GM19372 (cell line): ENCODE results near the gene LMBR1.
"Not testable (repeated sequence)": the region's sequence is repeated elsewhere in the genome, so short reads cannot be mapped to it uniquely, and the experiment has no call there.

ENCODE experiments used
- ATAC-seq: cut with Tn5 transposase; IDR thresholded peaks from one replicate; pipeline ENCODE4 v1.9.1; 2021; ENCODE audit warnings: mild to moderate bottlenecking, low read depth, moderate library complexity; ENCODE audit not compliant: unreplicated experiment

Gene LMBR1

GRCh38 chr7:156892821-156893706 is at the start of gene LMBR1:
Gene LMBR1 (minus strand): TSS chr7:156893183. CDS start chr7:156892993, 190 bp downstream.
- ATAC-seq = peak; percentile 75

- ATAC-seq = no peak
Observed at GRCh38 chr7:156942708-156943090, 49.7 kb upstream of the LMBR1 start.

GRCh38 chr7:156941393-156942182 is 48.6 kb upstream of the LMBR1 start:
- ATAC-seq = no peak

- ATAC-seq = no peak
Observed at GRCh38 chr7:156940421-156941122, 47.6 kb upstream of the LMBR1 start.

GRCh38 chr7:156936766-156937165 is 43.8 kb upstream of the LMBR1 start:
- not testable (repeated sequence) for ATAC-seq

GRCh38 chr7:156935250-156935649 is 42.3 kb upstream of the LMBR1 start:
- ATAC-seq = no peak

GRCh38 chr7:156932006-156932405 is 39.0 kb upstream of the LMBR1 start:
- ATAC-seq = no peak

GRCh38 chr7:156929789-156930539 is 37.0 kb upstream of the LMBR1 start:
- ATAC-seq = no peak

GRCh38 chr7:156928406-156928747 is 35.4 kb upstream of the LMBR1 start:
- ATAC-seq = no peak

- no peak for ATAC-seq
Observed at GRCh38 chr7:156927571-156928405, 34.8 kb upstream of the LMBR1 start.

- ATAC-seq = not testable (repeated sequence)
Observed at GRCh38 chr7:156925821-156926220, 32.8 kb upstream of the LMBR1 start.

GRCh38 chr7:156922304-156922703 is 29.3 kb upstream of the LMBR1 start:
- not testable (repeated sequence) for ATAC-seq

GRCh38 chr7:156920487-156921373 is 27.7 kb upstream of the LMBR1 start:
- not testable (repeated sequence) for ATAC-seq

- ATAC-seq = no peak
Observed at GRCh38 chr7:156920076-156920475, 27.1 kb upstream of the LMBR1 start.

GRCh38 chr7:156919132-156919713 is 26.2 kb upstream of the LMBR1 start:
- no peak for ATAC-seq

- no peak for ATAC-seq
Observed at GRCh38 chr7:156918635-156919034, 25.7 kb upstream of the LMBR1 start.

GRCh38 chr7:156909574-156910252 is 16.7 kb upstream of the LMBR1 start:
- not testable (repeated sequence) for ATAC-seq
